CD1c-positive myeloid dendritic cell (primary cell): ENCODE data around the gene TBCD.

Experiments used
- DNase-seq: peaks from one replicate; pipeline ENCODE4 v3.0.0-alpha.2; 2016; ENCODE audit errors: extremely low spot score

The TBCD gene

DNA sequence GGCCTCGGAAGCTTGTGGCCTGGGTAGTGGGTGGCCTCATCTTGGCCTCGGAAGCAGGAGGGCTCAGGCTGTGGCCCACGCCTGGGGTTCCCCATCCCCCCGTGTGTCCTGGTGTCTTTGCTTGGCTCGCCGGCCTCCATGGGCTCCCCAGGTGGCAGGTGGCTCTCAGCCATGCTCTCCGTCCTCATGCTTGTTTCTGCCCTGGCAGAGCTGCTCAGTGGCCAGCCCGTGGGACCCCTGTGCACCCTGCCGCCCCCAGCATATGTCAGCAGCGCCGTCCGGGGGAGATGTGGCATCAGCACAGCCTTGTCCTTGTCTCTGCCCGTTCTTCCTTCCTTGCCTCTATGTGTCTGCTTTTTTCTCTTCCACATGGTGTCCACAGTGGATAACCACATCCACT is 38.5 kb downstream of the TBCD start:
- no peak for DNase-seq

- DNase-seq: no peak
These were observed 39.7 kb downstream of the TBCD start for GRCh38 chr17:82791532-82791931.

DNA sequence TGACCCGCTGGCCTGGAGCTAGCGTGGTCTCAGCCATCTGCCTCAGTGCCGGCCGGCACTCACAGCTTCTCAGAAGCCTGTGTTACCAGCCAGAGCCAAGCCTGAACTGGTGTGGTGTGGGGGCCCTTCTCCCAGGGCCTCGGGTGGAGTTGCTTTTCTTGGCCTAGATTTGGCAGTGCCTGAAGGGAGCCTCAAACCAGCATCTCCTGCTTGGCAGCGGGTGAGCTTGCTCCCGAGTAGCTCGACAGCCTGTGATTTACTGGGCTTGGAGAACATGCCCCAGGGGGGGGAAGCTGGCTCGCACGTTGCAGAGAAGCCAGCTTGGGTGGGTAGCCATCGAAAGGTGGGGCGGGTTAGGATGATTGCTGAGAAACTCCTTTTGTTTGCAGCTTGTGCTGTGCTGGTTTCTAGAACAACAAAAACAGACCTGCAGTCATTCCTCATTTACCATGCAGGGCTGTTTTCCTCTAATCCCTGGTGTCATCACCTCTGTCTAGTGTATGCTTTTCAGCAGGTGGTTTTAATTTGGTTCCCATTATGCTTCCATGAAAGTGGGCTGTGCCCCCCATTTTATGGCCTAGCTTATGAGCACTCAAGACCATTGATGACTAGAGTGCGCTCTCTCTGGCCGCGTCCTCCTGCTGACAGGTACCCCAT is 42.2 kb downstream of the TBCD start:
- no peak for DNase-seq

GRCh38 chr17:82794781-82795482 is 43.1 kb downstream of the TBCD start:
- DNase-seq: no peak

DNA sequence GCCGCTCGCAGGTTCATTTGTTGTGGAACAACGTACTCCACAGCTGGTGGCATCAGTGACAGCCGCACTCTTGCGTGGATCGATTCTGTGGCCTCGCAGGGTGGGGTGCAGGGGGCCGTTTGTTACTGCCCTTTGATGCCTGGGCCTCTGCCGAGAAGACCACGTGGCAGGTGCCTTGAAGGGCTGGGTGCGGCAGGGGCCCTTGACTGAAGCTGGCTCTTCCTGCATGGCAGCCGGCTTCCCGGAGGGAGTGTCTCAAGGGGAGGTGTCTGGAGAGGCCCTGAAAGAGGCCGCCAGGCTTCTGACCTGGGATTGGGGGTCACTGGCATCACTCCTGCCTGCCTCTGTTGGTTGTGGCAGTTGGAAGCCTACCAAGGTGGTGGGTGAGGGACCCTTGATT is 43.8 kb downstream of the TBCD start:
- no peak for DNase-seq

GRCh38 chr17:82797061-82797460 is 45.2 kb downstream of the TBCD start:
- no peak for DNase-seq

DNA sequence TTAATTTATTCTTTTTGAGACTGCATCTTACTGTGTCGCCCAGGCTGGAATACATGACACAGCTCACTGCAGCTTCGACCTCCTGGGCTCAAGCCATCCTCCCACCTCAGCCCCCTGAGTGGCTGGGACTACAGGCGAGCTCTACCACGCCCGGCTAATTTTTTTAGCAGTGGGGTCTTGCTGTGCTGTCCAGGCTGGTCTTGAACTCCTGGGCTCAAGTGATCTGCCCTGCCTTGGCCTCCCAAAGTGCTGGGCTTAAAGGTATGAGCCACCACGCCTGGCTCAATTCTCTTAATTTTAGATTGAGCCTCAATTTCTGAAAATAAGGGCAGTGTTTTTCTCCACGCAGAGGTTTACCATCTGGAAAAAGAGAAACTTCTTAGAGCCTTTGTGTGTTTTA is 46.9 kb downstream of the TBCD start:
- no peak for DNase-seq

- DNase-seq: no peak
These were observed 47.7 kb downstream of the TBCD start for GRCh38 chr17:82799591-82799990.

GRCh38 chr17:82800885-82801284 is 49.0 kb downstream of the TBCD start:
- no peak for DNase-seq

- no peak for DNase-seq
These were observed 49.6 kb downstream of the TBCD start for GRCh38 chr17:82801377-82801970.

GRCh38 chr17:82802075-82802780 is 50.4 kb downstream of the TBCD start:
- no peak for DNase-seq

GRCh38 chr17:82803185-82803584 is 51.3 kb downstream of the TBCD start:
- DNase-seq: no peak

DNA sequence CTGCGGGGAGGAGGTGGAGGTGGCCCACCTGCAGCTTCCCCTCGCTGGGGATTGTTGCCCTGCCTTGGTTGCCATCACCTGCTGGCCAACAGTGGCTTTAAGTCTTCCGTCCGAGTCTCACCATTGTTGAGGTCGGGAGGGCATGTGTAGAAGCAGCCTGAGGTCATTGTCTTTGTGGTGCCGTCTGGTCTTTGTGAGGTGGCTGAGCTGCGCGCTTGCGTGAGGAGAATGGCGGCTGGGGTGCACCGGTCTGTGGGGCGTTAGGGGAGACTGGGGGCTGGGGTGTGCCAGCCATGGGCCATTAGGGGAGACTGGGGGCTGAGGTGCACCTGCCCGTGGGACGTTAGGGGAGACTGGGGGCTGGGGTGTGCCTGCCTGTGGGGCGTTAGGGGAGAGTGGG is 51.7 kb downstream of the TBCD start:
- no peak for DNase-seq

- DNase-seq: no peak
These were observed 52.8 kb downstream of the TBCD start for GRCh38 chr17:82804442-82805191.

DNA sequence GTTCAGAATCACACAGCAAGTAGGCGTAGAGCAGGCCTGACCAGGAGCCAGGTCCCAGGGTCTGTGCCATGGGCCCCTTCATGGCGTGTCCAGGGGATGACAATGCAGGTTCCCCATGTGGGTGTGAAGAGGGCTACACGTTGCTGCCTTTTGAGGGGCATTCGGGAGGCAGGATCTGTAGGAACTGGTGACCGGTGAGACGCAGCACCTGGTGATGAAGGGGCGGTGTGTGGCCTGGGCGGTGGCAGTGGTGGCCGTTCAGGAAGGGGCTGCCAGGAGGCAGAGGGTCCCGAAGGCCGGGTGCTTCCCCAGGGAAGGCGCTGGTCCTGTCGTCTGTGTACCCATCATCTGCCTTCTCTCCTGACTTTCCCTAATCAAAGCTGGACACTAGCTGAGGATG is 53.4 kb downstream of the TBCD start:
- DNase-seq: no peak

GRCh38 chr17:82805823-82806222 is 54.0 kb downstream of the TBCD start:
- DNase-seq: no peak

GRCh38 chr17:82806645-82807044 is 54.8 kb downstream of the TBCD start:
- DNase-seq: no peak

GRCh38 chr17:82807101-82807500 is 55.2 kb downstream of the TBCD start:
- no peak for DNase-seq

DNA sequence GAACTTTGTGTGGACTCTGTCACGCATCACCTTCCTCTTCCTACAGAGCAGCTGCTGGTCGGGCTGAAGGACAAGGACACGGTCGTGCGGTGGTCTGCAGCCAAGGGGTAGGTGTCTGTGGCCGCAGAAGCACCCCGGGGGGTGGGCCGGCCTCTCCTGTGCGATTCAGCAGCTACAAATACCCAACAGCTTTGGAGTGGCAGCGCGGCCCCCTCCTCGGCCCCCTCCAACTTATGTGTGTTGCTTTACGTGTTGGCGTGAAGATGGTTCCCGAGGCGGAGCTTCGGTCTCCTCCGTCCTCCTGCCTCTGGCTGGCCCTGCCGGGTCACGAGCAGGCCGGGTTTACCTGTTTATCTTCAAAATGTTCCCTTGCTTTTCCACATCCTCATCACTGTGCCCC is 55.7 kb downstream of the TBCD start:
- DNase-seq: no peak

- DNase-seq: no peak
These were observed 56.1 kb downstream of the TBCD start for GRCh38 chr17:82808006-82808405.

DNA sequence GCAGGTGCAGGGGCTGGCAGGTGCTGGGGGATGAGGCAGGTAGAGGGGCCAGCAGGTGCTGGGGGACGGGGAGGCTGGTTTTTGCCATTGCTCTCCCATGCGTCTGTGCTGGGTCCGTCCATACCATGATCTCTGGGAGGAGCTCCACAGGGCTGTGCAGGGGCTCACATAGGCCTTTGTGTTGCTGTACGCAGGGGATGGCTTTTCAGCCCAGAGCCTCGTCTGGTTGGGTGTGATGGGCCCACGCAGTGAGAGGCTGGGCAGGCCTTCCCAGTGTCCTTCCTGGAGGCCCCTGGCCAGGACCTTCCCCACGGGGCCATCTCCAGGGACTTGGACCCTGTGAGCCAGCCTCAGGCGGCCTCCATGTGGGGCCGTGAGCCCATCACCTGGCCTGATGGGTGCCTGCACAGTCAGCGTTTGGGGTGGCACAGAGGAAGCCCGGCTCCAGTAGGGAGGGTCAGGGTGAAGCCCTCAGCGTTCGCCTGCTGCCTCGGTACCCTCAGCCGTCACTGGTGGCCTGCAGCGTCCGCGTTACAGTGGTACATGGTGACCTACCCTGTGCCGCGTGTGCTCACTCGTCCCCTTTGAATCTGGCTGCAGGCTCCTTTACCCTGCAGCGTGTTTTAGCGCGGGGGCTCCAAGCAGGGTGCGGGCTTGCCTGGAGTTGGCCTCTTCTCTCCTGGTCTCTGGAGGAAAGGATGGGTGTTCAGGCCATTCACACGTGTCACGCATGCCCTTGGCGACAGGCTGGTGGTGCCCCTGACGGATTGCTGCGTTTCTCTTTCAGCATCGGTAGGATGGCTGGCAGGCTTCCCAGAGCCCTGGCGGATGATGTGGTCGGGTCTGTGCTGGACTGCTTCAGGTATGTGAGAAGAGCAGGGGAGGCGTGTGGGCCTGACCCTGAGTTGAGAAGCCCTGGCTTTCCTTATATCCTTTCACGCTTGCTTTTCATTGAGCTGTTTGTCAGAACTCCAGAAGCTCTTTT is 57.3 kb downstream of the TBCD start:
- no peak for DNase-seq
